HepG2 (cell line): ENCODE results near the gene FAM229B. TPM values are rescaled to one million over a fixed set of nuclear protein-coding genes. Genes with fewer than 3 reads are reported as not detected.

Experiments used
- FOXP1 ChIP-seq, 2 experiments: fragments of 450-650 bp in 1 of 2; IDR thresholded peaks; 2 replicates each; pipeline ENCODE4 v1.6.1; 2017 to 2018; ENCODE audit warnings: antibody characterized with exemption in 1 of 2
- GABPB1 ChIP-seq: IDR thresholded peaks from 2 replicates; pipeline ENCODE4 v1.6.1; 2016; ENCODE audit warnings: mild to moderate bottlenecking, missing genetic modification reagents, moderate library complexity, missing compliant biosample characterization
- GTF3A ChIP-seq: sonication (generic); formaldehyde crosslinking; conservative IDR thresholded peaks from 2 replicates; pipeline ENCODE4 v1.4.0; 2020; ENCODE audit warnings: mild to moderate bottlenecking, missing genetic modification reagents
- KDM3A ChIP-seq: IDR thresholded peaks from 2 replicates; pipeline ENCODE4 v1.6.1; 2018; ENCODE audit warnings: low read depth, missing compliant biosample characterization
- PCBP2 ChIP-seq: fragments of 200-400 bp; formaldehyde crosslinking; optimal IDR thresholded peaks from 2 replicates; pipeline ENCODE3; 2018; ENCODE audit warnings: low read length, low read depth; ENCODE audit not compliant: poor library complexity, severe bottlenecking
- SATB2 ChIP-seq: sonication (generic); formaldehyde crosslinking; IDR thresholded peaks from 2 replicates; pipeline ENCODE4 v1.5.0; 2020; ENCODE audit warnings: missing genetic modification reagents
- STAT5B ChIP-seq: sonication (generic); formaldehyde crosslinking; IDR thresholded peaks from 2 replicates; pipeline ENCODE4 v1.4.0; 2020; ENCODE audit warnings: missing genetic modification reagents
- TFE3 ChIP-seq: IDR thresholded peaks from 2 replicates; pipeline ENCODE4 v1.6.1; 2016
- ZNF136 ChIP-seq: sonication (generic); formaldehyde crosslinking; IDR thresholded peaks from 2 replicates; pipeline ENCODE4 v1.8.1; 2022; ENCODE audit warnings: low read depth, mild to moderate bottlenecking, moderate library complexity, missing genetic modification reagents
- ZNF350 ChIP-seq: sonication (generic); formaldehyde crosslinking; IDR thresholded peaks from 2 replicates; pipeline ENCODE4 v1.4.0; 2020; ENCODE audit warnings: mild to moderate bottlenecking, low read depth, missing genetic modification reagents, borderline replicate concordance
- ZNF749 ChIP-seq: sonication (generic); formaldehyde crosslinking; IDR thresholded peaks from 2 replicates; pipeline ENCODE4 v1.8.0; 2022; ENCODE audit warnings: mild to moderate bottlenecking, missing genetic modification reagents, moderate library complexity, borderline replicate concordance
- ZNF800 ChIP-seq: sonication (generic); formaldehyde crosslinking; IDR thresholded peaks from 2 replicates; pipeline ENCODE4 v1.4.0; 2020; ENCODE audit warnings: missing genetic modification reagents
- ZXDC ChIP-seq: sonication (generic); formaldehyde crosslinking; IDR thresholded peaks from 2 replicates; pipeline ENCODE4 v1.5.0; 2020; ENCODE audit warnings: mild to moderate bottlenecking, missing genetic modification reagents
- polyA plus RNA-seq, 8 experiments: library from polyadenylated mRNA; depleted of rRNA in 3 of 8; stranded (reverse) in 7 of 8; unstranded in 1 of 8; fragments of >200 nt; fragmentation: Illumina TruSeq in 4 of 8; extraction: Trizol in 4 of 8; gene quantifications; 2 replicates each; pipeline versions ENCODE4 v1.2.1 to v1.2.3, GENCODE V29; 2011 to 2016; ENCODE audit warnings: low read depth in 4 of 8, missing spikeins in 1 of 8, mixed read lengths in 1 of 8; ENCODE audit not compliant: insufficient read depth in 1 of 8
- total RNA-seq, 5 experiments: library from RNA; depleted of rRNA; stranded (reverse); fragments of >200 nt; fragmentation: Illumina TruSeq; extraction: Trizol; gene quantifications; 2 replicates each; pipeline ENCODE4 v1.2.3, GENCODE V29; 2016; ENCODE audit warnings: low read depth in 1 of 5
- TF ChIP-seq, protein P1 (sequence below): sonication (generic); formaldehyde crosslinking; IDR thresholded peaks from 2 replicates; pipeline ENCODE4 v1.4.0; 2020; ENCODE audit warnings: missing genetic modification reagents
- TF ChIP-seq, protein P2 (sequence below): sonication (generic); formaldehyde crosslinking; IDR thresholded peaks from 2 replicates; pipeline ENCODE4 v1.4.0; 2020; ENCODE audit warnings: missing genetic modification reagents, borderline replicate concordance

Gene FAM229B
- total and polyA plus RNA-seq, 2 of the 13 experiments (the other 11 are each of a cell fraction or from before 2014, with no cell fraction given) = 11.3 to 19.5 TPM

- TF ChIP-seq, protein P1, sequence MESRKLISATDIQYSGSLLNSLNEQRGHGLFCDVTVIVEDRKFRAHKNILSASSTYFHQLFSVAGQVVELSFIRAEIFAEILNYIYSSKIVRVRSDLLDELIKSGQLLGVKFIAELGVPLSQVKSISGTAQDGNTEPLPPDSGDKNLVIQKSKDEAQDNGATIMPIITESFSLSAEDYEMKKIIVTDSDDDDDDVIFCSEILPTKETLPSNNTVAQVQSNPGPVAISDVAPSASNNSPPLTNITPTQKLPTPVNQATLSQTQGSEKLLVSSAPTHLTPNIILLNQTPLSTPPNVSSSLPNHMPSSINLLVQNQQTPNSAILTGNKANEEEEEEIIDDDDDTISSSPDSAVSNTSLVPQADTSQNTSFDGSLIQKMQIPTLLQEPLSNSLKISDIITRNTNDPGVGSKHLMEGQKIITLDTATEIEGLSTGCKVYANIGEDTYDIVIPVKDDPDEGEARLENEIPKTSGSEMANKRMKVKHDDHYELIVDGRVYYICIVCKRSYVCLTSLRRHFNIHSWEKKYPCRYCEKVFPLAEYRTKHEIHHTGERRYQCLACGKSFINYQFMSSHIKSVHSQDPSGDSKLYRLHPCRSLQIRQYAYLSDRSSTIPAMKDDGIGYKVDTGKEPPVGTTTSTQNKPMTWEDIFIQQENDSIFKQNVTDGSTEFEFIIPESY (CRISPR knock-in tag) = peak; percentile 20; the same call in 1 of the 2 replicates
- peak; percentile 20; the same call in 1 of the 2 replicates for TF ChIP-seq KDM3A (CRISPR knock-in tag)
- no peak for TF ChIP-seq PCBP2
- TF ChIP-seq SATB2 (CRISPR knock-in tag) = no peak
- no peak for TF ChIP-seq STAT5B
- no peak for TF ChIP-seq GTF3A (CRISPR knock-in tag)
- no peak for TF ChIP-seq ZNF749
- peak; percentile 61; the same call in 1 of the 2 replicates for TF ChIP-seq ZNF350 (CRISPR knock-in tag)
- no peak for TF ChIP-seq ZNF800 (CRISPR knock-in tag)
- peak; percentile 44 for TF ChIP-seq GABPB1 (CRISPR knock-in tag)
- no peak for TF ChIP-seq TFE3 (CRISPR knock-in tag)
- no peak for TF ChIP-seq FOXP1 (IDR thresholded peaks at IDR 0.05)
- 0 out of 2 replicates have a peak, but pooled peaks have one; percentile 30 for TF ChIP-seq FOXP1 (CRISPR knock-in tag; IDR thresholded peaks at IDR 0.05)
- TF ChIP-seq, protein P2, sequence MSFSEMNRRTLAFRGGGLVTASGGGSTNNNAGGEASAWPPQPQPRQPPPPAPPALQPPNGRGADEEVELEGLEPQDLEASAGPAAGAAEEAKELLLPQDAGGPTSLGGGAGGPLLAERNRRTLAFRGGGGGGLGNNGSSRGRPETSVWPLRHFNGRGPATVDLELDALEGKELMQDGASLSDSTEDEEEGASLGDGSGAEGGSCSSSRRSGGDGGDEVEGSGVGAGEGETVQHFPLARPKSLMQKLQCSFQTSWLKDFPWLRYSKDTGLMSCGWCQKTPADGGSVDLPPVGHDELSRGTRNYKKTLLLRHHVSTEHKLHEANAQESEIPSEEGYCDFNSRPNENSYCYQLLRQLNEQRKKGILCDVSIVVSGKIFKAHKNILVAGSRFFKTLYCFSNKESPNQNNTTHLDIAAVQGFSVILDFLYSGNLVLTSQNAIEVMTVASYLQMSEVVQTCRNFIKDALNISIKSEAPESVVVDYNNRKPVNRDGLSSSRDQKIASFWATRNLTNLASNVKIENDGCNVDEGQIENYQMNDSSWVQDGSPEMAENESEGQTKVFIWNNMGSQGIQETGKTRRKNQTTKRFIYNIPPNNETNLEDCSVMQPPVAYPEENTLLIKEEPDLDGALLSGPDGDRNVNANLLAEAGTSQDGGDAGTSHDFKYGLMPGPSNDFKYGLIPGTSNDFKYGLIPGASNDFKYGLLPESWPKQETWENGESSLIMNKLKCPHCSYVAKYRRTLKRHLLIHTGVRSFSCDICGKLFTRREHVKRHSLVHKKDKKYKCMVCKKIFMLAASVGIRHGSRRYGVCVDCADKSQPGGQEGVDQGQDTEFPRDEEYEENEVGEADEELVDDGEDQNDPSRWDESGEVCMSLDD = peak; percentile 73; the same call in 1 of the 2 replicates
- peak; percentile 86; the same call in 1 of the 2 replicates for TF ChIP-seq ZNF136
- TF ChIP-seq ZXDC (CRISPR knock-in tag) = no peak
These were observed 44.1 kb upstream of the FAM229B start (continued) for GRCh38 chr6:112043032-112044007.
